H9 (cell line): ENCODE data around the gene LRRC73. TPM values are rescaled to one million over a fixed set of nuclear protein-coding genes. Genes with fewer than 3 reads are reported as not detected.
A peak's percentile ranks its signal among the peaks of the same experiment; 100 is the strongest.

ENCODE experiments used
- DNase-seq: peaks from one replicate; pipeline ENCODE4 v3.0.0-alpha.2; 2017
- H2AFZ ChIP-seq: one replicate; pipeline ENCODE4 v1.6.1; 2013; ENCODE audit warnings: mild to moderate bottlenecking, low read length, control low read depth, moderate library complexity
- H2AK5ac ChIP-seq: 2 replicates; pipeline ENCODE4 v1.6.1; 2013; ENCODE audit warnings: low read length, control low read depth, mixed read lengths; ENCODE audit not compliant: insufficient read length
- H2BK120ac ChIP-seq: one replicate; pipeline ENCODE4 v1.6.1; 2013; ENCODE audit warnings: low read depth, mild to moderate bottlenecking, low read length, control low read depth, inconsistent platforms; ENCODE audit not compliant: poor library complexity, severe bottlenecking
- H2BK12ac ChIP-seq: 2 replicates; pipeline ENCODE4 v1.6.1; 2013; ENCODE audit warnings: low read length, control low read depth, mixed read lengths, low read depth; ENCODE audit not compliant: insufficient read length
- H2BK15ac ChIP-seq: 2 replicates; pipeline ENCODE4 v1.6.1; 2013; ENCODE audit warnings: low read depth, low read length, control low read depth
- H2BK20ac ChIP-seq: one replicate; pipeline ENCODE4 v1.6.1; 2013; ENCODE audit warnings: low read depth, mild to moderate bottlenecking, low read length, control low read depth, inconsistent platforms; ENCODE audit not compliant: poor library complexity, severe bottlenecking
- H2BK5ac ChIP-seq: 2 replicates; pipeline ENCODE4 v1.6.1; 2013; ENCODE audit warnings: low read length, control low read depth, mixed read lengths; ENCODE audit not compliant: insufficient read length
- H3K14ac ChIP-seq: 2 replicates; pipeline ENCODE4 v1.6.1; 2013; ENCODE audit warnings: low read length, control low read depth; ENCODE audit not compliant: insufficient read depth
- H3K18ac ChIP-seq: 2 replicates; pipeline ENCODE4 v1.6.1; 2013; ENCODE audit warnings: low read depth, mild to moderate bottlenecking, mixed read lengths, low read length, control low read depth; ENCODE audit not compliant: insufficient read length
- H3K23ac ChIP-seq: 2 replicates; pipeline ENCODE4 v1.6.1; 2013; ENCODE audit warnings: low read length, control low read depth, mixed read lengths, low read depth; ENCODE audit not compliant: insufficient read length
- H3K23me2 ChIP-seq: 2 replicates; pipeline ENCODE4 v1.6.1; 2013; ENCODE audit warnings: low read depth, mild to moderate bottlenecking, mixed read lengths, low read length, control low read depth; ENCODE audit not compliant: insufficient read length, poor library complexity, severe bottlenecking
- H3K27ac ChIP-seq: 2 replicates; pipeline ENCODE4 v1.5.1; 2013; ENCODE audit warnings: low read length, control low read depth, mixed read lengths, low read depth; ENCODE audit not compliant: insufficient read length
- H3K27me3 ChIP-seq: 2 replicates; pipeline ENCODE4 v1.6.1; 2013; ENCODE audit warnings: low read length, control low read depth, inconsistent platforms; ENCODE audit not compliant: insufficient read depth
- H3K4ac ChIP-seq: 2 replicates; pipeline ENCODE4 v1.6.1; 2013; ENCODE audit warnings: low read depth, mild to moderate bottlenecking, control low read depth, inconsistent platforms, low read length, moderate library complexity
- H3K4me1 ChIP-seq: 2 replicates; pipeline ENCODE4 v1.6.1; 2013; ENCODE audit warnings: low read length, control low read depth, inconsistent platforms; ENCODE audit not compliant: insufficient read depth
- H3K4me2 ChIP-seq: 2 replicates; pipeline ENCODE4 v1.6.1; 2013; ENCODE audit warnings: low read length, control low read depth, mixed read lengths; ENCODE audit not compliant: insufficient read length, insufficient read depth
- H3K56ac ChIP-seq: 2 replicates; pipeline ENCODE4 v1.6.1; 2013; ENCODE audit warnings: low read depth, mild to moderate bottlenecking, mixed read lengths, low read length, control low read depth; ENCODE audit not compliant: insufficient read length
- H3K79me1 ChIP-seq: 2 replicates; pipeline ENCODE4 v1.6.1; 2013; ENCODE audit warnings: low read depth, mild to moderate bottlenecking, moderate library complexity, low read length, control low read depth, inconsistent platforms; ENCODE audit not compliant: insufficient read depth, poor library complexity, severe bottlenecking
- H3K79me2 ChIP-seq: 2 replicates; pipeline ENCODE4 v1.6.1; 2013; ENCODE audit warnings: low read length, control low read depth, inconsistent platforms; ENCODE audit not compliant: insufficient read depth
- H3K9ac ChIP-seq: 2 replicates; pipeline ENCODE4 v1.6.1; 2013; ENCODE audit warnings: low read length, control low read depth, mixed read lengths; ENCODE audit not compliant: insufficient read length; ENCODE audit errors: extremely low read depth
- H3K9me3 ChIP-seq: one replicate; pipeline ENCODE4 v1.6.1; 2013; ENCODE audit warnings: low read depth, low read length, inconsistent platforms; ENCODE audit not compliant: control insufficient read depth
- H3T11ph ChIP-seq: one replicate; pipeline ENCODE4 v1.6.1; 2013; ENCODE audit warnings: mild to moderate bottlenecking, low read length, control low read depth, inconsistent platforms
- H4K20me1 ChIP-seq: one replicate; pipeline ENCODE4 v1.6.1; 2013; ENCODE audit not compliant: control insufficient read depth, insufficient read length, insufficient read depth
- H4K5ac ChIP-seq: 2 replicates; pipeline ENCODE4 v1.6.1; 2013; ENCODE audit warnings: low read depth, mild to moderate bottlenecking, mixed read lengths, low read length, control low read depth; ENCODE audit not compliant: insufficient read length
- H4K8ac ChIP-seq: replicated peaks from 2 replicates; pipeline ENCODE4 v1.6.1; 2013; ENCODE audit warnings: low read length, control low read depth, mixed read lengths, low read depth; ENCODE audit not compliant: insufficient read length
- H4K91ac ChIP-seq: 2 replicates; pipeline ENCODE4 v1.6.1; 2013; ENCODE audit warnings: low read depth, mild to moderate bottlenecking, moderate library complexity, mixed read lengths, low read length, control low read depth; ENCODE audit not compliant: insufficient read length
- H3K27ac Mint-ChIP-seq, 3 experiments: 2 replicates in 2 of 3; 3 replicates in 1 of 3; pipeline ENCODE4 v1.8.0; 2020 to 2021; ENCODE audit warnings: mixed read lengths in 3 of 3, mild to moderate bottlenecking in 1 of 3, moderate library complexity in 1 of 3
- H3K27me3 Mint-ChIP-seq: 2 replicates; pipeline ENCODE4 v1.8.0; 2021; ENCODE audit warnings: low read depth, mild to moderate bottlenecking, moderate library complexity, mixed read lengths
- H3K36me3 Mint-ChIP-seq, 3 experiments: 2 replicates in 2 of 3; 3 replicates in 1 of 3; pipeline ENCODE4 v1.8.0; 2020 to 2021; ENCODE audit warnings: low read depth in 3 of 3, mixed read lengths in 3 of 3; ENCODE audit not compliant: insufficient read depth in 1 of 3
- H3K4me1 Mint-ChIP-seq, 2 experiments: 2 replicates each; pipeline ENCODE4 v1.8.0; 2020; ENCODE audit warnings: mixed read lengths in 2 of 2
- H3K4me3 Mint-ChIP-seq, 2 experiments: 2 replicates in 1 of 2; 3 replicates in 1 of 2; pipeline ENCODE4 v1.8.0; 2020 to 2021; ENCODE audit warnings: mild to moderate bottlenecking in 2 of 2, mixed read lengths in 2 of 2, moderate library complexity in 1 of 2
- H3K9me3 Mint-ChIP-seq, 2 experiments: 2 replicates in 1 of 2; 3 replicates in 1 of 2; pipeline ENCODE4 v1.8.0; 2020; ENCODE audit warnings: mild to moderate bottlenecking in 2 of 2, mixed read lengths in 2 of 2, moderate library complexity in 1 of 2
- WGBS: extraction: QIAGEN DNeasy Blood & Tissue Kit; methylation state at CpG from one replicate; pipeline ENCODE4 v1.1.7; 2013; ENCODE audit warnings: missing lambda C conversion rate, low lambda C conversion rate, mixed read lengths; ENCODE audit not compliant: insufficient read length; ENCODE audit errors: extremely low coverage; 5-methylcytosine and 5-hydroxymethylcytosine counted together
- total RNA-seq: library from RNA; stranded (reverse); gene quantifications from 2 replicates; pipeline ENCODE4 v1.2.1, GENCODE V29; 2021
- TF ChIP-seq, protein P1 (sequence below): fragments of 200-600 bp; sonication (generic); conservative IDR thresholded peaks from 3 replicates; pipeline ENCODE4 v1.8.0; 2021; ENCODE audit warnings: antibody characterized with exemption, mild to moderate bottlenecking

LRRC73 gene
- total RNA-seq, 1 experiment from 2014 or later = 0.55 TPM

DNA sequence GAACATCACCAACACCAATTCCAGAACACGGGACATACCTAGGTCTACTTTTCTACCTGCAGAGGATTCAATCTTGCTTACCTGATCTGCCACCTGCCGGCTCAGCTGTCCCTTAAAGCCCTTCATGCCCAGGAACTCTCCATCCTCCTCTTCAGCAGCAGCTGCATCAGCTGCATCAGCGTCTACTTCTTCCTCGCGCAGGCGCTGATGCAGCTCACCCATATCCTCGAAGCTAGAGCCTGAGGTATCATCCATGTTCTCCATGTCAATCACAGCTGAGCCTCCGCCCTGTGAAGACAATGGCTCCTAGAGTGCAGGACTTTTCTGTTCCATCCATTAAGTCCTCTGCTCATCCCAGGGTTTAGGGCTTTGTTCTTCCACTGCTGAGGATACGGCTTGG, 5.7 kb upstream of the LRRC73 start:
- Histone ChIP-seq H3K27ac (no peak overlapping the region), H3K56ac (no peak overlapping the region), H2AFZ (no peak overlapping the region)

More for the DNA sequence above, 5.7 kb upstream of the LRRC73 start:
- no peak overlapping the region for H4K91ac ChIP-seq
- H3K4me3 Mint-ChIP-seq = no peak overlapping the region
- H3K18ac ChIP-seq = no peak overlapping the region
- H3K27me3 ChIP-seq = no peaks in the 10 kb centered on the region
- no peaks in the 10 kb centered on the region for H3K27me3 Mint-ChIP-seq
- H3K4me1 ChIP-seq = no peaks in the 10 kb centered on the region
- DNase-seq = no peak
- peaks cover 9% of the 10 kb centered on the region for H3K23me2 ChIP-seq
- peaks cover 24 to 30% of the 10 kb centered on the region in 2 experiments for H3K4me1 Mint-ChIP-seq
- no peak overlapping the region for H2BK5ac ChIP-seq
- H4K20me1 ChIP-seq = no peaks in the 10 kb centered on the region
- peaks cover 17% of the 10 kb centered on the region; the same call in 1 of the 2 replicates for H3K79me2 ChIP-seq
- whole genome bisulfite sequencing = no CpG with 5 or more reads among the region's 9 CpGs
- H2BK12ac ChIP-seq = no peak overlapping the region
- H4K5ac ChIP-seq = no peak overlapping the region
- H3K9me3 ChIP-seq = no peaks in the 10 kb centered on the region
- peaks cover 37 to 50% (median 47%) of the 10 kb centered on the region in 3 experiments for H3K36me3 Mint-ChIP-seq
- H2BK20ac ChIP-seq = no peak overlapping the region
- peak overlapping the region in 1 of 3 experiments; percentile 65; a peak in 1 of 7 replicates for H3K27ac Mint-ChIP-seq
- H3K9me3 Mint-ChIP-seq = no peaks in the 10 kb centered on the region
- no peak overlapping the region for H2BK120ac ChIP-seq
- H3K23ac ChIP-seq = no peak overlapping the region
- no peak overlapping the region for H2BK15ac ChIP-seq
- H3K4me2 ChIP-seq = peak overlapping the region; percentile 98
- H3K79me1 ChIP-seq = peaks cover 13% of the 10 kb centered on the region
- no peak overlapping the region for H2AK5ac ChIP-seq
- no peak overlapping the region for H3K4ac ChIP-seq
- TF ChIP-seq, protein P1, sequence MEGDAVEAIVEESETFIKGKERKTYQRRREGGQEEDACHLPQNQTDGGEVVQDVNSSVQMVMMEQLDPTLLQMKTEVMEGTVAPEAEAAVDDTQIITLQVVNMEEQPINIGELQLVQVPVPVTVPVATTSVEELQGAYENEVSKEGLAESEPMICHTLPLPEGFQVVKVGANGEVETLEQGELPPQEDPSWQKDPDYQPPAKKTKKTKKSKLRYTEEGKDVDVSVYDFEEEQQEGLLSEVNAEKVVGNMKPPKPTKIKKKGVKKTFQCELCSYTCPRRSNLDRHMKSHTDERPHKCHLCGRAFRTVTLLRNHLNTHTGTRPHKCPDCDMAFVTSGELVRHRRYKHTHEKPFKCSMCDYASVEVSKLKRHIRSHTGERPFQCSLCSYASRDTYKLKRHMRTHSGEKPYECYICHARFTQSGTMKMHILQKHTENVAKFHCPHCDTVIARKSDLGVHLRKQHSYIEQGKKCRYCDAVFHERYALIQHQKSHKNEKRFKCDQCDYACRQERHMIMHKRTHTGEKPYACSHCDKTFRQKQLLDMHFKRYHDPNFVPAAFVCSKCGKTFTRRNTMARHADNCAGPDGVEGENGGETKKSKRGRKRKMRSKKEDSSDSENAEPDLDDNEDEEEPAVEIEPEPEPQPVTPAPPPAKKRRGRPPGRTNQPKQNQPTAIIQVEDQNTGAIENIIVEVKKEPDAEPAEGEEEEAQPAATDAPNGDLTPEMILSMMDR = no peak
- H3T11ph ChIP-seq = no peak overlapping the region
- no peak overlapping the region for H4K8ac ChIP-seq
- H3K14ac ChIP-seq = no peak overlapping the region
- peak overlapping the region; percentile 80 for H3K9ac ChIP-seq
